K562 (cell line): ENCODE data around the gene GPRIN3. TPM values are rescaled to one million over a fixed set of nuclear protein-coding genes. Genes with fewer than 3 reads are reported as not detected.

Experiments
- ATAC-seq: fragments of 200-7000 bp; cut with Tn5 transposase; 3 replicates; pipeline ENCODE4 v1.9.1; 2020; ENCODE audit warnings: moderate library complexity
- BruUV-seq: library from RNA; stranded (reverse); fragments of 400-500 nt; replicated peaks from 2 replicates; lab custom pipeline; 2021; lab: Mats Ljungman, UMichigan
- CTCF ChIA-PET: fragments of 300-600 bp; formaldehyde crosslinking; extraction: SDS; loops from one replicate; lab custom pipeline; 2021; ENCODE audit warnings: low intra/inter-chr PET ratio; lab: Yijun Ruan, JAX
- POLR2A ChIA-PET: fragments of 300-600, 350-650 bp; sonication (Branson Sonifier 250); formaldehyde crosslinking; extraction: SDS; loops from one replicate; lab custom pipeline; 2021; ENCODE audit warnings: antibody characterized with exemption, inconsistent platforms; lab: Yijun Ruan, JAX
- DNase-seq, 4 experiments: peaks; one replicate each; pipeline versions ENCODE4 v3.0.0 to v3.0.0-alpha.2; 2011 to 2018; ENCODE audit warnings: low spot score in 3 of 4, mixed read lengths in 3 of 4; ENCODE audit errors: extremely low read depth in 1 of 4
- FAIRE-seq: peaks from 2 replicates; lab custom pipeline; 2011; peaks lifted over from hg19 to GRCh38; lab: Jason Lieb, UNC
- H2AFZ ChIP-seq: 2 replicates; pipeline ENCODE4 v1.6.0; 2011; ENCODE audit warnings: low read depth, low read length, control low read depth, inconsistent platforms
- H3K27ac ChIP-seq: fragments of 200-600 bp; 3 replicates; pipeline ENCODE4 v1.8.0; 2011; ENCODE audit warnings: low read depth, mild to moderate bottlenecking, control low read depth, inconsistent platforms, low read length, moderate library complexity, mixed read lengths; ENCODE audit errors: extremely low read depth
- H3K27me3 ChIP-seq, 2 experiments: fragments of 300-600 bp in 1 of 2; 2 replicates in 1 of 2; 3 replicates in 1 of 2; pipeline versions ENCODE4 v1.6.0 to v1.8.0; 2011; ENCODE audit warnings: inconsistent platforms in 2 of 2, low read length in 2 of 2, mild to moderate bottlenecking in 1 of 2, mixed read lengths in 1 of 2, moderate library complexity in 1 of 2; ENCODE audit not compliant: control insufficient read depth in 2 of 2, insufficient read depth in 2 of 2
- H3K36me3 ChIP-seq: fragments of 300-600 bp; 3 replicates; pipeline ENCODE4 v1.8.0; 2011; ENCODE audit warnings: mild to moderate bottlenecking, low read length, inconsistent platforms; ENCODE audit not compliant: control insufficient read depth, insufficient read depth
- H3K4me1 ChIP-seq, 2 experiments: fragments of 200-600 bp in 1 of 2; replicated peaks in 1 of 2; 2 replicates in 1 of 2; 3 replicates in 1 of 2; pipeline versions ENCODE4 v1.5.1 to v1.8.0; 2011; ENCODE audit warnings: inconsistent platforms in 2 of 2, low read length in 2 of 2, mild to moderate bottlenecking in 1 of 2, mixed read lengths in 1 of 2, moderate library complexity in 1 of 2; ENCODE audit not compliant: control insufficient read depth in 2 of 2, insufficient read depth in 2 of 2
- H3K4me2 ChIP-seq: 2 replicates; pipeline ENCODE4 v1.6.1; 2011; ENCODE audit warnings: low read length, control low read depth, inconsistent platforms, mixed read lengths; ENCODE audit not compliant: insufficient read depth
- H3K4me3 ChIP-seq: fragments of 200-600 bp; sonication (generic), shearing (Covaris generic); 2 replicates; pipeline ENCODE4 v1.5.1; 2016; ENCODE audit warnings: control low read depth, inconsistent platforms
- H3K79me2 ChIP-seq: fragments of 200-600 bp; 3 replicates; pipeline ENCODE4 v1.8.0; 2011; ENCODE audit warnings: low read length, inconsistent platforms; ENCODE audit not compliant: control insufficient read depth, insufficient read depth
- H3K9ac ChIP-seq, 2 experiments: 2 replicates each; pipeline versions ENCODE4 v1.6.0 to v1.6.1; 2011; ENCODE audit warnings: low read depth in 2 of 2, low read length in 2 of 2, control low read depth in 1 of 2, inconsistent platforms in 1 of 2, mild to moderate bottlenecking in 1 of 2, mixed read lengths in 1 of 2; ENCODE audit not compliant: insufficient read depth in 1 of 2
- H3K9me1 ChIP-seq: one replicate; pipeline ENCODE4 v1.6.0; 2011; ENCODE audit warnings: inconsistent platforms, mild to moderate bottlenecking, low read length, moderate library complexity; ENCODE audit not compliant: control insufficient read depth, insufficient read depth
- H3K9me3 ChIP-seq: replicated peaks from 2 replicates; pipeline ENCODE4 v1.5.1; 2011; ENCODE audit warnings: low read depth, low read length, inconsistent platforms; ENCODE audit not compliant: control insufficient read depth, insufficient read depth
- H4K20me1 ChIP-seq: replicated peaks from 2 replicates; pipeline ENCODE4 v1.6.1; 2011; ENCODE audit warnings: low read length, inconsistent platforms, mixed read lengths; ENCODE audit not compliant: control insufficient read depth, insufficient read depth
- E4F1 ChIP-seq: fragments of 250-450 bp; sonication (Bioruptor Pico); IDR thresholded peaks from 2 replicates; pipeline ENCODE4 v1.5.0; 2021; ENCODE audit warnings: mild to moderate bottlenecking, borderline replicate concordance
- ELF4 ChIP-seq: fragments of 450-650 bp; formaldehyde crosslinking; IDR thresholded peaks from 2 replicates; pipeline ENCODE4 v1.4.0; 2022; ENCODE audit warnings: missing genetic modification characterization
- EZH2 ChIP-seq: IDR thresholded peaks from 2 replicates; pipeline ENCODE4 v1.6.1; 2012; ENCODE audit warnings: low read depth, mild to moderate bottlenecking, inconsistent platforms, low read length, borderline replicate concordance
- FOXK1 ChIP-seq: sonication (generic); formaldehyde crosslinking; IDR thresholded peaks from 2 replicates; pipeline ENCODE4 v1.8.0; 2022; ENCODE audit warnings: missing genetic modification reagents, mild to moderate bottlenecking, borderline replicate concordance
- GTF2E2 ChIP-seq: fragments of 200-800 bp; sonication (Bioruptor generic); IDR thresholded peaks from 2 replicates; pipeline ENCODE4 v1.6.1; 2016; ENCODE audit warnings: missing genetic modification characterization, missing compliant biosample characterization
- LARP7 ChIP-seq: fragments of 450-650 bp; IDR thresholded peaks from 2 replicates; pipeline ENCODE4 v1.6.1; 2016
- NFIX ChIP-seq: fragments of 250-450 bp; sonication (Bioruptor Pico); IDR thresholded peaks from 2 replicates; pipeline ENCODE4 v1.4.0; 2020; ENCODE audit warnings: low read depth, mild to moderate bottlenecking, moderate library complexity
- POLR2A ChIP-seq: fragments of 450-650 bp; conservative IDR thresholded peaks from 2 replicates; pipeline ENCODE4 v1.6.1; 2016
- PTTG1 ChIP-seq: fragments of 450-650 bp; IDR thresholded peaks from 2 replicates; pipeline ENCODE4 v1.6.1; 2016; ENCODE audit warnings: low read depth, mild to moderate bottlenecking, missing genetic modification characterization, missing compliant biosample characterization
- XRCC5 ChIP-seq: fragments of 200-400 bp; formaldehyde crosslinking; IDR thresholded peaks from 2 replicates; pipeline ENCODE4 v1.6.1; 2017; ENCODE audit warnings: low read depth, mild to moderate bottlenecking, low read length
- ZNF121 ChIP-seq: sonication (generic); formaldehyde crosslinking; conservative IDR thresholded peaks from 2 replicates; pipeline ENCODE4 v1.8.0; 2022; ENCODE audit warnings: missing genetic modification reagents
- ZNF79 ChIP-seq: fragments of 250-450 bp; sonication (Bioruptor Pico); IDR thresholded peaks from 2 replicates; pipeline ENCODE4 v1.4.0; 2020; ENCODE audit warnings: low read depth, mild to moderate bottlenecking, moderate library complexity
- ZSCAN32 ChIP-seq: fragments of 450-650 bp; formaldehyde crosslinking; IDR thresholded peaks from 2 replicates; pipeline ENCODE4 v1.4.0; 2020; ENCODE audit warnings: mild to moderate bottlenecking, moderate library complexity
- WGBS: fragments of 100-300 bp; shearing (Covaris generic); methylation state at CpG from one replicate; pipeline ENCODE4 v1.1.6; 2016; ENCODE audit warnings: low coverage, mixed read lengths; ENCODE audit not compliant: insufficient coverage; ENCODE audit errors: missing lambda C conversion rate; 5-methylcytosine and 5-hydroxymethylcytosine counted together
- in situ Hi-C: fragments of 300-500 bp; cut with MboI; formaldehyde crosslinking; loops from 4 replicates; pipeline ENCODE4 v1.15.0; 2018; ENCODE audit warnings: inconsistent platforms, mixed read lengths
- intact Hi-C: fragments of 100-400 bp; cut with micrococcal nuclease; formaldehyde crosslinking; loops from 2 replicates; pipeline ENCODE4 v1.14.2; 2022
- polyA plus RNA-seq, 8 experiments: library from polyadenylated mRNA; depleted of rRNA in 4 of 8; stranded (reverse) in 5 of 8; unstranded in 3 of 8; fragments of >200 nt; fragmentation: Nextera tagmentation in 2 of 8; fragmentation: Illumina TruSeq in 1 of 8; extraction: Ambion mirVana in 2 of 8; extraction: Trizol in 1 of 8; gene quantifications; 2 replicates each; pipeline versions ENCODE4 v1.2.1 to v1.2.3, GENCODE V29; 2011 to 2014; ENCODE audit warnings: inconsistent platforms in 1 of 8, missing spikeins in 1 of 8
- total RNA-seq, 7 experiments: library from RNA; depleted of rRNA in 6 of 7; stranded (reverse); fragments of >200 nt in 6 of 7; fragmentation: Illumina TruSeq in 2 of 7; extraction: Trizol in 2 of 7; gene quantifications; 2 replicates each; pipeline versions ENCODE4 v1.2.1 to v1.2.3, GENCODE V29; 2011 to 2021; ENCODE audit warnings: low replicate concordance in 1 of 7

GPRIN3 gene
- total and polyA plus RNA-seq, 9 of the 15 experiments (the other 6 are each of a cell fraction or from before 2014, with no cell fraction given): 0.02 TPM; not detected in 8

- ATAC-seq (no peak), DNase-seq (no peak), FAIRE-seq (no peak)
- H3K9me1 ChIP-seq: no peaks in the 10 kb centered on the region
- intact Hi-C loops: no loop called here
- no peaks in the 10 kb centered on the region for H3K36me3 ChIP-seq
- POLR2A ChIA-PET: no interaction called here
- no peak overlapping the region for H3K4me3 ChIP-seq
- WGBS: 0% methylated on average over 3 of the region's 3 CpGs
- no peaks in the 10 kb centered on the region for H4K20me1 ChIP-seq
- CTCF ChIA-PET: no interaction called here
- no peak overlapping the region for H3K27ac ChIP-seq
- no peaks in the 10 kb centered on the region for H3K79me2 ChIP-seq
- in situ Hi-C loops: no loop called here
- H3K4me1 ChIP-seq: peaks cover 0 to 7% of the 10 kb centered on the region in 2 experiments; a peak in 2 of 5 replicates
- H3K4me2 ChIP-seq: no peak overlapping the region
- H3K9me3 ChIP-seq: no peaks in the 10 kb centered on the region
- no TSS peak for BruUV-seq
- H2AFZ ChIP-seq: no peak overlapping the region
- peaks cover 11 to 16% of the 10 kb centered on the region in 2 experiments; a peak in 3 of 5 replicates for H3K27me3 ChIP-seq
- no peak overlapping the region for H3K9ac ChIP-seq
- no peak for TF ChIP-seq NFIX (CRISPR knock-in tag)
- no peak for TF ChIP-seq ZNF121
- no peak for TF ChIP-seq XRCC5
- no peak for TF ChIP-seq ZNF79
- TF ChIP-seq EZH2: no peak
- no peak for TF ChIP-seq ZSCAN32 (CRISPR knock-in tag)
- TF ChIP-seq FOXK1 (CRISPR knock-in tag): no peak
- no peak for TF ChIP-seq PTTG1 (tag)
- no peak for TF ChIP-seq E4F1 (CRISPR knock-in tag)
- TF ChIP-seq LARP7: no peak
- no peak for TF ChIP-seq GTF2E2
- no peak for TF ChIP-seq POLR2A
- TF ChIP-seq ELF4: no peak
Measured at GRCh38 chr4:89305028-89305427, 2.6 kb downstream of the GPRIN3 start.
